Retinal pigment epithelial cell (primary cell): ENCODE measurements around the gene ADD3.

Experiments
- DNase-seq: peaks from one replicate; pipeline ENCODE4 v3.0.0-alpha.2; 2010; ENCODE audit warnings: low read depth
- H3K4me3 ChIP-seq: 2 replicates; pipeline ENCODE4 v1.5.1; 2011; ENCODE audit warnings: mild to moderate bottlenecking, low read length, control low read depth, moderate library complexity
- CTCF ChIP-seq: conservative IDR thresholded peaks from 2 replicates; pipeline ENCODE4 v1.5.1; 2011; ENCODE audit warnings: low read depth, low read length, control low read depth, inconsistent platforms

ADD3 gene

DNA sequence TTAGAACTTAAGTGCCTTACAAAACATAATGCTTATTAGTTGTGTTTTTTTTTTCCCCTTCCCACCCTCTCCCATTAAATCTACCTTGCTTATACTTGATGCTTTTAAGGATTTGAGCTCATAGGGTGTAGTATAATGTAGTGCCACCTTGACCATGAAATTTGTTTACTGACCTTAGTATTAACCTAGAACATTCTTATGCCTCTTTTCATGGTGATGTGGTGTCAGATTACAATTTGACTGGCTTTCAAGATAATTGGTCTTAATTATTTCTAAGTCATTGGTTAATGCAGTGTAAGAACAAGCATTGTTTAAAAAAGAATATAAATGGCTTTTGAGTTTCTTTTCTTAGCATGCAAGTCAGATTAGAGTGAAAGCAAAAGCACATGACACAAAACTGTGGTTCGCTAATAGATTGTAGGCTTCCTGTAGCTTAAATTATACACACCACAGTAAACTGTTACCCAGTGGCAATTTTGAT, 61.8 kb downstream of the ADD3 start:
- H3K4me3 ChIP-seq, result no peak overlapping the region
- DNase-seq, result peak; percentile 94

DNA sequence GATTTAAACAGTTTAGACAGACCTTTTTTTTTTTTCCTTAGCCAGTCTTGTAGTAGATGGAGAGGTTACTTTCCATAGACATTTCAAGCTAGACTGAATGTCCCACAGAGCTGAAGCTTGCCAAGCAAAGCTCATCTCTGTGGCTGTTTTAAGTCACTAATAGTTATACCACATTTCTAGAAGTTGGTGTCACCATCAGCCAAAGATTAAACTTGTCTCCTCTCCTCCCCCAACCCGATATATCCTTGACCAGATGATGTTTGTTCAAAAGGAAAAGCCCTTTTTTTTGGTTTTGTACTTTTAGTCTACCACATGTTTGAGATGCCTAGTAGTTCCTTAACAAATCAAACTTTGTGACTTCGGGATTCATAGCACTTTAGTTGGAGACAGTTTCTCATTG, 66.1 kb downstream of the ADD3 start:
- TF ChIP-seq CTCF, result no peak
- no peak for DNase-seq
- H3K4me3 ChIP-seq, result no peak overlapping the region

More for the DNA sequence above, 61.8 kb downstream of the ADD3 start:
- TF ChIP-seq CTCF, result no peak

DNA sequence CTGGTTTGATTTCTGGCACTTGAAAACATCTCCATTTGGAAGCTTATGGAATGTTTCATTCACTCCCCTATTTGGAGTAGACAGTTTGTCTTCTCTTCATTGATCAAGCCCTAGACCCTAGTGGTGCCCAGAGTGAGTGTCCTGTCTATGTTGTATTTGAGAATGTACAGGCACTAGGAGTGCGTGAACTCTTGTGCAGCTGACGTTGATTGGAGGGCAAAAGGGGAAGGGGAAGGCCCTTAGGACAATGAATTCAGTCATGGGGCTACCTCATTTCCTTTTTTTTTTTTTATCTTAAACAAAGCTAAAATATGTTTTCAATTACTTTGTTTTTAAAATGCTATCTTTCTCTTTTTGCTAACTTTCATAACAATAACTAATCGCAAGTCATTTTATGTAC, 66.5 kb downstream of the ADD3 start:
- TF ChIP-seq CTCF, result no peak
- DNase-seq, result no peak
- no peak overlapping the region for H3K4me3 ChIP-seq

- no peak for DNase-seq
- no peak overlapping the region for H3K4me3 ChIP-seq
Observed at GRCh38 chr10:110074758-110075671, 67.2 kb downstream of the ADD3 start.

DNA sequence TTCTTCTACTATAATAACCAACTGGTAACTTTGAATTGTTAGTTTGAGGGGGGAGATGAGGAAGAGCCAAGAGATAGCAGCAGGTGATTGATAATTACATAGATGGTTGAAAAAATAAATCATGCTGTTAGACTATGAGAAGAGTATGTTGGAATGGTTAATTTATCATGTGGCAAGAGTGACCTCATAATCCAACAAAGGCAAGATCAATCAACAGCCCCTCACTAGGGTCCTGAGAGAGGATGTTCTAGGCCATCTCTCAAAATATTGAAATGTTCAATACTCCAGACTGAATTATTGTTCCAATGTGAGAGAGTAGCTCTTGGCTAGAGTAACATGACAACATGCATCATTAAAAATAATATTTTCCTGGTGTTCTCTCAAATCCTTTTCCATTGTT, 67.9 kb downstream of the ADD3 start:
- DNase-seq, result no peak
- no peak for TF ChIP-seq CTCF
- no peak overlapping the region for H3K4me3 ChIP-seq

More at GRCh38 chr10:110074758-110075671, 67.2 kb downstream of the ADD3 start:
- no peak for TF ChIP-seq CTCF

DNA sequence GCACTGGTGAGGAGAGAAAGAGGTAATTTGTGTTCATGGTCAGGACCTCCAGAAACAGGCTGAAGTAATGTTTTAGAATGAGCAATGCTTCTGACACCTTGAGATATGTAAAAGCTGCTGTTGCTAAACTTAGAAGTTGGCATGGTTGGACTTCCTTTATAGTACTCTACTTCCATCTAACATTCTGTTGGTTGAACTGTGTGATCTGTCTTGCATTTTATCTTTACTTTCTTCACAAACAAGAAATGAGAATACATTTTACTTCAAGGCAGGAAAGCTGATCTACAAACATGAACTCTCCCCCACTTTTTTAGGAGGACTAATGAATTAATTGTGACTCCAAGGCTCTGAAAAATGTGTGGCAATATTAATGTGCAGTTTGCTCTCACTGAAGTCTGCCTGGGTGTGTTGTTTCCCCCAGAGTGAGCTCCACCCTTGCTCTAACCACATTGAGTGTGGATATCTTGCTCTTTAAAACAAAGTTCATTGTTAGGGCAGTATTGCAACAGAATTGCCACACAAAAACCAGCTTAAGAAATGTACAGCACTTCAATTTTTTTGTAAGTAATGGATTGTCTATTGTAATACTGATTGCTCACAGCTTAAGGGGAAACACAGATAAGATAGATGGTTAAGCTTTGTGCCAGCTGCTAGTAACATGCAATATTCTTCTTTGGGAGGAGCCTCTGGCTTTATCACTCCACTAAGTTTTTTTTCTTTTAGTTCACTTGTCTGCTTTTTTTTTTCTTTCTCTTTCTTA, 69.0 kb downstream of the ADD3 start:
- no peak overlapping the region for H3K4me3 ChIP-seq
- peak; percentile 66 for DNase-seq
- TF ChIP-seq CTCF, result no peak
